ENCODE results near the gene NRXN3. TPM values are rescaled to one million over a fixed set of nuclear protein-coding genes. Genes with fewer than 3 reads are reported as not detected.
A peak's percentile ranks its signal among the peaks of the same experiment; 100 is the strongest.

NRXN3 gene
- total RNA-seq, 1 donor from 2014 or later: 11.4 TPM

- Mint-ChIP-seq H3K36me3 (no peaks in the 10 kb centered on the region), H3K4me3 (no peak overlapping the region), H3K27ac (no peak overlapping the region), H3K27me3 (ENCODE audit: low read depth) (no peaks in the 10 kb centered on the region), H3K4me1 (peaks cover 34% of the 10 kb centered on the region), H3K9me3 (peaks cover 5% of the 10 kb centered on the region)
- no peak for TF ChIP-seq CTCF (IDR thresholded peaks at IDR 0.05; ENCODE audit: unreplicated experiment)
- DNase-seq (ENCODE audit: low spot score in 2 of 2, unreplicated experiment in 2 of 2): no peak
Measured at GRCh38 chr14:79544698-79545070, 1374.5 kb downstream of the NRXN3 start.

- H3K27ac Mint-ChIP-seq: no peak overlapping the region
- H3K36me3 Mint-ChIP-seq: no peaks in the 10 kb centered on the region
- no peak for DNase-seq (ENCODE audit: low spot score in 2 of 2, unreplicated experiment in 2 of 2)
Measured at GRCh38 chr14:79548836-79549235, 1378.7 kb downstream of the NRXN3 start.

GRCh38 chr14:79549515-79549914 lies 1379.3 kb downstream of the NRXN3 start:
- Mint-ChIP-seq H3K27me3 (ENCODE audit: low read depth) (no peaks in the 10 kb centered on the region), H3K36me3 (no peaks in the 10 kb centered on the region), H3K4me3 (no peak overlapping the region), H3K4me1 (peaks cover 40% of the 10 kb centered on the region), H3K27ac (no peak overlapping the region), H3K9me3 (peaks cover 5% of the 10 kb centered on the region)
- no peak for TF ChIP-seq CTCF (IDR thresholded peaks at IDR 0.05; ENCODE audit: unreplicated experiment)
- no peak for DNase-seq (ENCODE audit: low spot score in 2 of 2, unreplicated experiment in 2 of 2)

More at GRCh38 chr14:79548836-79549235, 1378.7 kb downstream of the NRXN3 start:
- no peak for TF ChIP-seq CTCF (IDR thresholded peaks at IDR 0.05; ENCODE audit: unreplicated experiment)
- H3K9me3 Mint-ChIP-seq: peaks cover 5% of the 10 kb centered on the region
- no peak overlapping the region for H3K4me3 Mint-ChIP-seq
- peaks cover 35% of the 10 kb centered on the region for H3K4me1 Mint-ChIP-seq
- no peaks in the 10 kb centered on the region for H3K27me3 Mint-ChIP-seq (ENCODE audit: low read depth)

- H3K27ac Mint-ChIP-seq: peak overlapping the region; percentile 67
- TF ChIP-seq CTCF (IDR thresholded peaks at IDR 0.05; ENCODE audit: unreplicated experiment): no peak
- no peak for DNase-seq (ENCODE audit: low spot score in 2 of 2, unreplicated experiment in 2 of 2)
- H3K9me3 Mint-ChIP-seq: no peaks in the 10 kb centered on the region
- no peak overlapping the region for H3K4me3 Mint-ChIP-seq
- H3K36me3 Mint-ChIP-seq: no peaks in the 10 kb centered on the region
- H3K4me1 Mint-ChIP-seq: peaks cover 49% of the 10 kb centered on the region
- no peaks in the 10 kb centered on the region for H3K27me3 Mint-ChIP-seq (ENCODE audit: low read depth)
Measured at GRCh38 chr14:79551523-79551922, 1381.3 kb downstream of the NRXN3 start.

- TF ChIP-seq CTCF (IDR thresholded peaks at IDR 0.05; ENCODE audit: unreplicated experiment): no peak
- H3K4me3 Mint-ChIP-seq: no peak overlapping the region
- H3K27me3 Mint-ChIP-seq (ENCODE audit: low read depth): no peaks in the 10 kb centered on the region
- peak overlapping the region; percentile 72 for H3K27ac Mint-ChIP-seq
- H3K4me1 Mint-ChIP-seq: peaks cover 49% of the 10 kb centered on the region
- DNase-seq (ENCODE audit: low spot score in 2 of 2, unreplicated experiment in 2 of 2): no peak
- H3K36me3 Mint-ChIP-seq: peaks cover 4% of the 10 kb centered on the region
- peaks cover 7% of the 10 kb centered on the region for H3K9me3 Mint-ChIP-seq
Measured at GRCh38 chr14:79552778-79553177, 1382.6 kb downstream of the NRXN3 start.

GRCh38 chr14:79554816-79555215 lies 1384.6 kb downstream of the NRXN3 start:
- Mint-ChIP-seq H3K9me3 (peaks cover 15% of the 10 kb centered on the region), H3K27ac (no peak overlapping the region), H3K4me1 (peaks cover 49% of the 10 kb centered on the region), H3K27me3 (ENCODE audit: low read depth) (no peaks in the 10 kb centered on the region), H3K36me3 (peaks cover 12% of the 10 kb centered on the region), H3K4me3 (no peak overlapping the region)
- DNase-seq (ENCODE audit: low spot score in 2 of 2, unreplicated experiment in 2 of 2): no peak
- no peak for TF ChIP-seq CTCF (IDR thresholded peaks at IDR 0.05; ENCODE audit: unreplicated experiment)

Measured in mesothelial cell of epicardium (in vitro differentiated cells).